GM12875 (cell line): ENCODE results near the gene ABCC12.
A peak's percentile ranks its signal among the peaks of the same experiment; 100 is the strongest.

Source experiments
- H3K4me3 ChIP-seq: one replicate; pipeline ENCODE4 v1.5.1; 2011; ENCODE audit warnings: low read depth, low read length, control low read depth
- CTCF ChIP-seq: IDR thresholded peaks from 2 replicates; pipeline ENCODE4 v1.5.1; 2011; ENCODE audit warnings: low read depth, mild to moderate bottlenecking, control low read depth, inconsistent platforms, low read length, moderate library complexity, borderline replicate concordance; ENCODE audit not compliant: insufficient read depth

Gene ABCC12

DNA sequence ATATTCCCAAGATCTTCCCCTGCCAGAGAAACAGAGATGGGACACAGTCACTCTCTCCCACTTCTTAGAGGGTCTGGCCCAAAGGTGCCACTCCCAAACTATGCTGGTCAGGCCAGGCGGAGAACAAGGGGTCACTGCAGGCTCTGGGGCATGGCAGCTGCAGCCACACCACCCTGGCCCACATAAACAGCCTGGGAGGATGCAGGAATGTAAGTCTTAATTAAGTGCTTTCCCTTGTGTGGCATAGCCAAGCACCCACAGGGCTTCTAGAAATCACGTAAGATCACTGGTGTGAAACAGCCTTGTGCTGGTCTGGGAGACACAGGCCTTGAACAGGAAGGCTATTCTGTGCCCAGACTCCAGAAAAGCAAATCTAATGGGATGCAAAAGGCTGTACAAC is 31.5 kb downstream of the ABCC12 start:
- TF ChIP-seq CTCF: no peak
- no peak overlapping the region for H3K4me3 ChIP-seq

GRCh38 chr16:48123104-48123788 is 32.5 kb downstream of the ABCC12 start:
- no peak for TF ChIP-seq CTCF
- no peak overlapping the region for H3K4me3 ChIP-seq

DNA sequence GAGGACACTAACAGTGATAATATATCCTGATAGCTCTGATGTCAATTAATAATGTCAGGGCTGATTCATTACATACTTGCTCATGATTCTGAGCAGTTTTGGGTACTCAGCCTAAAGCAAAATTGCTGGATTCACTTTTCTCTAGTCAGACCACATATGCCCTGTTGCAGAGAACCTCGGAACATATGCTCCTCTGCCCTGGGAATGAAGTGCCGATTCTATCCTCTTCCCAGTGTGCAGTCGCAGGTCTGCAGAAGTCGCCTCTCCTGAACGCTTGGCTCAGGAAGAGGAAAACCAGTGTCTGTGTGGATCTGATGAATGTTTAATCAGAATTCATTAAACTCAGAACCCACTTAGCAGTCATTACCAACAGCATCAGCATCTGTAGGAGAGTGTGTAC is 34.5 kb downstream of the ABCC12 start:
- H3K4me3 ChIP-seq: no peak overlapping the region
- TF ChIP-seq CTCF: no peak

- no peak overlapping the region for H3K4me3 ChIP-seq
- no peak for TF ChIP-seq CTCF
Measured at GRCh38 chr16:48118841-48119240, 37.0 kb downstream of the ABCC12 start.

GRCh38 chr16:48117217-48118105 is 38.3 kb downstream of the ABCC12 start:
- peak; percentile 95 for TF ChIP-seq CTCF
- no peak overlapping the region for H3K4me3 ChIP-seq

DNA sequence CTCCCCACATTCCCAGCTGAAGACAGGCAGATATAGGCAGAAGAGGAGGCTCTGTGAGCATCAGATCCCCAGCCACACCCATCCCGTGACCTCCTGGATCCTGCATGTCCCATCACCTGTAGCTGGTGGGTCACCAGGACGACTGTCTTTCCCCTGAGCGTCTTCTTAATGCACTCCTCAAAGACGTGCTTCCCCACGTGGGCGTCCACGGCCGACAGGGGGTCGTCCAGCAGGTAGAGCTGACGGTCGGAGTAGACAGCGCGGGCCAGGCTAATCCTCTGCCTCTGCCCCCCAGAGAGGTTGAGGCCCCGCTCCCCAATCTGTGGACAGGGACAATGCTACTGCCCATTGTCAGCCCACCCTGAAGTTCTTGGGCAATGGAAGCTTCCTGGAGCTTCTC is 40.5 kb downstream of the ABCC12 start:
- H3K4me3 ChIP-seq: no peak overlapping the region
- no peak for TF ChIP-seq CTCF
